Vagina (tissue), 2 donors: ENCODE measurements around the gene PRC1. TPM values are rescaled to one million over a fixed set of nuclear protein-coding genes. Genes with fewer than 3 reads are reported as not detected.

Experiments
- DNase-seq, 2 donors: peaks; one replicate each; pipeline ENCODE4 v3.0.0-alpha.2; 2017; ENCODE audit errors: extremely low spot score in 2 of 2
- H3K27ac ChIP-seq: fragments of 200-600 bp; sonication (generic); one replicate; pipeline ENCODE4 v1.5.1; 2019
- H3K27me3 ChIP-seq: fragments of 200-600 bp; sonication (generic); one replicate; pipeline ENCODE4 v1.5.1; 2019
- H3K36me3 ChIP-seq, 2 donors: fragments of 200-600 bp; sonication (generic); one replicate each; pipeline ENCODE4 v1.5.1; 2017 to 2019
- H3K4me1 ChIP-seq: fragments of 200-600 bp; sonication (generic); one replicate; pipeline ENCODE4 v1.5.1; 2019
- H3K4me3 ChIP-seq, 2 donors: fragments of 200-600 bp; sonication (generic); 1 replicate in 1 of 2; 2 replicates in 1 of 2; pipeline ENCODE4 v1.5.1; 2016 to 2019
- H3K9me3 ChIP-seq: fragments of 200-600 bp; sonication (generic); one replicate; pipeline ENCODE4 v1.5.1; 2019
- POLR2A ChIP-seq, 2 donors: fragments of 450-650 bp; IDR thresholded peaks; one replicate each; pipeline ENCODE4 v1.6.1; 2017; ENCODE audit warnings: antibody characterized with exemption in 2 of 2, mild to moderate bottlenecking in 2 of 2, moderate library complexity in 2 of 2
- POLR2AphosphoS5 ChIP-seq, 2 donors: sonication (generic); formaldehyde crosslinking; IDR thresholded peaks; one replicate each; pipeline ENCODE4 v1.9.0; 2017; ENCODE audit warnings: antibody characterized with exemption in 2 of 2, mild to moderate bottlenecking in 2 of 2, low read depth in 1 of 2; ENCODE audit not compliant: insufficient read depth in 1 of 2
- intact Hi-C: fragments of 100-400 bp; cut with DNase I; formaldehyde crosslinking; loops from one replicate; pipeline ENCODE4 v1.15.1; 2023
- total RNA-seq: library from RNA; depleted of rRNA; stranded (reverse); fragments of >200 nt; gene quantifications from one replicate; pipeline ENCODE4 v1.2.3, GENCODE V29; 2016
- TF ChIP-seq, protein P1 (sequence below), 3 experiments: fragments of 450-650 bp in 2 of 3; fragments of 200-600 bp in 1 of 3; sonication (generic) in 1 of 3; IDR thresholded peaks; one replicate each; pipeline ENCODE4 v1.5.1; 2017 to 2019; ENCODE audit warnings: antibody characterized with exemption in 3 of 3, mild to moderate bottlenecking in 2 of 3, moderate library complexity in 2 of 3

The PRC1 gene
- total RNA-seq, 1 donor from 2014 or later, result 29.7 TPM

DNA sequence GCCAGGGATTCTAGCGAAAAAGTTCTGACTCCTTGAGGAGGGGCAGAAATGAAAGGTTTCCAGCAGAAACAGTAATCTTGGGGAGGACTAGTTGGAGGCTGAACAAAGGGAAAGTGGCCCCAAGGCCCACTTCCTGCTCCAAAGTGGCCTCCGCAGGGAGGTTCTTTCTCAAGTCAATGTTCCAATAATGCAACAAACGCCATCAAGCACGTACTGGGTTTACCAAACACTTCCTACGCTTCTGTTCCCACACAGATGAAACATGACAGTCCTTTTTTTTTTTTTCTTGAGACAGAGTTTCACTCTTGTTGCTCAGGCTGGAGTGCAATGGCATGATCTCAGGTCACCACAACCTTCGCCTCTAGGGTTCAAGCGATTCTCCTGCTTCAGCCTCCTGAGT, 49.2 kb downstream of the PRC1 start:
- TF ChIP-seq POLR2A (IDR thresholded peaks at IDR 0.05) (no peak), POLR2AphosphoS5 (IDR thresholded peaks at IDR 0.05; ENCODE audit: insufficient read depth in 1 of 2, low read depth in 1 of 2) (no peak)
- TF ChIP-seq, protein P1, sequence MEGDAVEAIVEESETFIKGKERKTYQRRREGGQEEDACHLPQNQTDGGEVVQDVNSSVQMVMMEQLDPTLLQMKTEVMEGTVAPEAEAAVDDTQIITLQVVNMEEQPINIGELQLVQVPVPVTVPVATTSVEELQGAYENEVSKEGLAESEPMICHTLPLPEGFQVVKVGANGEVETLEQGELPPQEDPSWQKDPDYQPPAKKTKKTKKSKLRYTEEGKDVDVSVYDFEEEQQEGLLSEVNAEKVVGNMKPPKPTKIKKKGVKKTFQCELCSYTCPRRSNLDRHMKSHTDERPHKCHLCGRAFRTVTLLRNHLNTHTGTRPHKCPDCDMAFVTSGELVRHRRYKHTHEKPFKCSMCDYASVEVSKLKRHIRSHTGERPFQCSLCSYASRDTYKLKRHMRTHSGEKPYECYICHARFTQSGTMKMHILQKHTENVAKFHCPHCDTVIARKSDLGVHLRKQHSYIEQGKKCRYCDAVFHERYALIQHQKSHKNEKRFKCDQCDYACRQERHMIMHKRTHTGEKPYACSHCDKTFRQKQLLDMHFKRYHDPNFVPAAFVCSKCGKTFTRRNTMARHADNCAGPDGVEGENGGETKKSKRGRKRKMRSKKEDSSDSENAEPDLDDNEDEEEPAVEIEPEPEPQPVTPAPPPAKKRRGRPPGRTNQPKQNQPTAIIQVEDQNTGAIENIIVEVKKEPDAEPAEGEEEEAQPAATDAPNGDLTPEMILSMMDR (IDR thresholded peaks at IDR 0.05), result no peak
- intact Hi-C loops, result loop anchor here (10.0 kb wide), 1 partner anchor 320 kb away; no protein-coding TSS in a partner anchor
- Histone ChIP-seq H3K4me1 (no peaks in the 10 kb centered on the region), H3K27ac (no peak overlapping the region), H3K36me3 (peaks cover 4 to 88% of the 10 kb centered on the region in 2 donors), H3K4me3 (no peak overlapping the region), H3K9me3 (no peaks in the 10 kb centered on the region), H3K27me3 (no peaks in the 10 kb centered on the region)
- no peak for DNase-seq

DNA sequence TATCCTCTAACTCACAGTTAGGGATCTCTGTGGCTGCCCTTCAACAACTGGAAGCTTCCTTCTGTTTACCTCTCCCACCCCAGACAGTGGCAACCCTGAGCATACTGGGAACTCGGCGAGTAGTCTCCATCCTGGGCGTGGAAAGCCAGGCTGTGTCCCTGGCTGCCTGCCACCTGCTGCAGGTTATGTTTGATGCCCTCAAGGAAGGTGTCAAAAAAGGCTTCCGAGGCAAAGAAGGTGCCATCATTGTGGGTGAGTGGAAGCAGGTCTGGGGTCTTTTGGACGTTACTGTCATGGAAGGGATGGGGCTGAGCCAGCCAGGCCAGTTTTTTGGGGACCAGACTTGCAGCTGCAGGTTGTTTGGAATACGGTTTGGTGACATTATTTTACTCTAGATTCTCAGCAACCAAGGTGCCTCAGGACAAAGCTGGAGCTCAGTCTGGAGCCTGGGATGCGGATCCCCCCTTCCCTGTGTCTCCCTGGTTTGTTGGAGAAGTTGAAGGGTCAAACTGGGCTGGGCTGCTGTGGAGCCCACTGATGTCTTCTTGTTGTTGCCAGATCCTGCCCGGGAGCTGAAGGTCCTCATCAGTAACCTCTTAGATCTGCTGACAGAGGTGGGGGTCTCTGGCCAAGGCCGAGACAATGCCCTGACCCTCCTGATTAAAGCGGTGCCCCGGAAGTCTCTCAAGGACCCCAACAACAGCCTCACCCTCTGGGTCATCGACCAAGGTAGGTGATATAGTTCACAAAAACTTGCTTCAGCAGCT, 51.8 kb downstream of the PRC1 start:
- intact Hi-C loops, result loop anchor here (10.0 kb wide), 1 partner anchor 322 kb away; no protein-coding TSS in a partner anchor
- no peaks in the 10 kb centered on the region for H3K27me3 ChIP-seq
- H3K27ac ChIP-seq, result no peak overlapping the region
- TF ChIP-seq, protein P1 (IDR thresholded peaks at IDR 0.05), result no peak
- no peak for TF ChIP-seq POLR2A (IDR thresholded peaks at IDR 0.05)
- no peak for TF ChIP-seq POLR2AphosphoS5 (IDR thresholded peaks at IDR 0.05; ENCODE audit: insufficient read depth in 1 of 2, low read depth in 1 of 2)
- no peak overlapping the region for H3K4me3 ChIP-seq
- no peaks in the 10 kb centered on the region for H3K9me3 ChIP-seq
- DNase-seq, result no peak
- H3K4me1 ChIP-seq, result no peaks in the 10 kb centered on the region
- peaks cover 4 to 82% of the 10 kb centered on the region in 2 donors for H3K36me3 ChIP-seq

DNA sequence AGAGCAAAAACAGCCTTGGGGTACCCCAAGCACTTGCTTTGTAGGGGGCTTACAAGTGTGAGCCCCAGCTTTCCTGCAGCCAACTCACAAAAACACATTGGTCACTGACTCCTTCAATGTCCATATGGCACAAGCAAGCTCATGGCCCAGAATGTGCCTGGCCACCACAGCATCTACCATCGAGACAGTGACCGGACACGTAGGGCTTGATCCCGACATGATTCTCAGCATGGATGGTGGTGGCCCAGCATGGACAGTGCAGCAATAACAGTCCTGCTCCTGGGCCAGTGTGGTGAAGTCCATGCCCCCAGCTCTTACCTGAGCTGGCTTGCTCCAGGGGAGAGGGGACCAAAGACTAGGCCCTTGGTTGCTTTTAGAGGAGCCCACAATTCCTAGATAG, 53.3 kb downstream of the PRC1 start:
- Histone ChIP-seq H3K36me3 (peaks cover 4 to 72% of the 10 kb centered on the region in 2 donors), H3K27me3 (no peaks in the 10 kb centered on the region), H3K27ac (no peak overlapping the region), H3K9me3 (no peaks in the 10 kb centered on the region), H3K4me3 (no peak overlapping the region), H3K4me1 (peaks cover 12% of the 10 kb centered on the region)
- no peak for DNase-seq
- intact Hi-C loops, result loop anchor here (10.0 kb wide), 1 partner anchor 324 kb away; no protein-coding TSS in a partner anchor
- TF ChIP-seq, protein P1 (IDR thresholded peaks at IDR 0.05), result no peak
- TF ChIP-seq POLR2AphosphoS5 (IDR thresholded peaks at IDR 0.05; ENCODE audit: insufficient read depth in 1 of 2, low read depth in 1 of 2) (no peak), POLR2A (IDR thresholded peaks at IDR 0.05) (no peak)

DNA sequence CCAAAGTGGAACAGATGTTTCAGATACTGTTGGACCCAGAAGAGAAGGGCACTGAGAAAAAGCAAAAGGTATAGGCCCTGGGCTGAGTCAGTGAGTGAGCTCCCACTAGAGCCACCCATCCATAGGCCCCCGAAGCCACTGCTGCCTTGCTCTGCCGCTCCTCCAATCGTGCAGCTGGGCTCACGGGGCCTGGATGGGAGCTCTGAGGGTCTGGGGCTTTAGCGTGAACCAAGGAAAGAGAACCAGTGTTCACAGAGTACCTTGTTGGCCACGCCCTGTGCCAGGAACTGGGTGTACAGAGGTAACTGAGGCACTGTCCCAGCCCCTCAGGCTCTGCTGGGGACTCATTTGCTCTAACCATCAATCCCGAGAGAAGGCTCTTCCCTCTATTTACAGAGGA, 54.6 kb downstream of the PRC1 start:
- Histone ChIP-seq H3K36me3 (peaks cover 4 to 61% of the 10 kb centered on the region in 2 donors), H3K27me3 (no peaks in the 10 kb centered on the region), H3K4me1 (peaks cover 19% of the 10 kb centered on the region), H3K4me3 (no peak overlapping the region), H3K9me3 (no peaks in the 10 kb centered on the region), H3K27ac (no peak overlapping the region)
- no peak for DNase-seq
- intact Hi-C loops, result loop anchor here (10.0 kb wide), 1 partner anchor 325 kb away; no protein-coding TSS in a partner anchor
- TF ChIP-seq, protein P1 (IDR thresholded peaks at IDR 0.05), result no peak
- no peak for TF ChIP-seq POLR2A (IDR thresholded peaks at IDR 0.05)
- no peak for TF ChIP-seq POLR2AphosphoS5 (IDR thresholded peaks at IDR 0.05; ENCODE audit: insufficient read depth in 1 of 2, low read depth in 1 of 2)

DNA sequence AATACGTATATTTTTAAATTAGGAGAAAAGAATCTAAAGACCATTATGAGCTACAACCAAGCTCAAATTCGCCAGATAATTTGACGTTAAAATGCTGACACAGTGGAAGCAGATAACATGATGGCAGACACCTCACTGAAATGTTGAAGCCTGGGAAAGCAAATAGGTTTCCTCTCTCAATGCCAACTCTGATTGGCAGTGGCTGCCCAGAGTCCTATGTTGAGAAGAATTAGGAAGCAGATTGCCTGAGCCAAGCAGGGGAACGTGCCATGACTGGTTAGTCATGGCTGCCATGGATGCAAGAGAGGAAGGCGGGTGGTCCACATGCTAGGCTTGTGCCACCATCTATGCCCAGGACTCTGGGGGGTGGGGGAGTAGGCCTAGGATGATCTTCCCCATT, 56.1 kb downstream of the PRC1 start:
- DNase-seq, result no peak
- intact Hi-C loops, result no loop called here
- TF ChIP-seq POLR2AphosphoS5 (IDR thresholded peaks at IDR 0.05; ENCODE audit: insufficient read depth in 1 of 2, low read depth in 1 of 2) (no peak), POLR2A (IDR thresholded peaks at IDR 0.05) (no peak)
- TF ChIP-seq, protein P1 (IDR thresholded peaks at IDR 0.05), result no peak
- peaks cover under 1 to 46% of the 10 kb centered on the region in 2 donors for H3K36me3 ChIP-seq
- H3K4me1 ChIP-seq, result peaks cover 28% of the 10 kb centered on the region
- no peaks in the 10 kb centered on the region for H3K27me3 ChIP-seq
- no peak overlapping the region for H3K4me3 ChIP-seq
- no peak overlapping the region for H3K27ac ChIP-seq
- H3K9me3 ChIP-seq, result no peaks in the 10 kb centered on the region
